Panc1 (cell line): Measurements from ENCODE around the gene NT5M. TPM values are rescaled to one million over a fixed set of nuclear protein-coding genes. Genes with fewer than 3 reads are reported as not detected.

ENCODE experiments used
- ATAC-seq: fragments of 200-7000 bp; cut with Tn5 transposase; 2 replicates; pipeline ENCODE4 v1.9.1; 2020; ENCODE audit warnings: mild to moderate bottlenecking, moderate library complexity
- BruUV-seq: library from RNA; stranded (reverse); fragments of 400-500 nt; replicated peaks from 2 replicates; lab custom pipeline; 2021; lab: Mats Ljungman, UMichigan
- CTCF ChIA-PET: fragments of 300-600 bp; sonication (Branson Sonifier 250); formaldehyde crosslinking; loops from one replicate; lab custom pipeline; 2022; ENCODE audit warnings: antibody characterized with exemption; lab: Charles Lee
- POLR2A ChIA-PET: fragments of 300-600 bp; sonication (Branson Sonifier 250); formaldehyde crosslinking; loops from one replicate; lab custom pipeline; 2022; ENCODE audit warnings: antibody characterized with exemption; lab: Charles Lee
- DNase-seq: peaks from one replicate; pipeline ENCODE4 v3.0.0-alpha.2; 2010; ENCODE audit warnings: low read depth, low spot score
- H3K27ac ChIP-seq: 2 replicates; pipeline ENCODE4 v1.5.1; 2011; ENCODE audit warnings: mild to moderate bottlenecking, low read length, inconsistent platforms
- H3K27me3 ChIP-seq: fragments of 200-500 bp; sonication (Bioruptor generic); 2 replicates; pipeline ENCODE4 v1.6.0; 2014; ENCODE audit warnings: low read length, inconsistent platforms; ENCODE audit not compliant: control insufficient read depth, insufficient read depth
- H3K36me3 ChIP-seq: fragments of 200-500 bp; sonication (Bioruptor generic); 2 replicates; pipeline ENCODE4 v1.5.1; 2014; ENCODE audit warnings: inconsistent platforms, mild to moderate bottlenecking, low read length, moderate library complexity; ENCODE audit not compliant: control insufficient read depth, insufficient read depth
- H3K4me1 ChIP-seq: 2 replicates; pipeline ENCODE4 v1.5.1; 2011; ENCODE audit warnings: inconsistent platforms, mild to moderate bottlenecking, low read length, moderate library complexity; ENCODE audit not compliant: control insufficient read depth, insufficient read depth
- H3K4me3 ChIP-seq, 2 experiments: 2 replicates each; pipeline ENCODE4 v1.5.1; 2011 to 2012; ENCODE audit warnings: low read depth in 2 of 2, low read length in 2 of 2, mild to moderate bottlenecking in 2 of 2, inconsistent platforms in 1 of 2, moderate library complexity in 1 of 2
- H3K9me3 ChIP-seq: fragments of 200-500 bp; sonication (Bioruptor generic); 2 replicates; pipeline ENCODE4 v1.5.1; 2014; ENCODE audit warnings: low read depth, mild to moderate bottlenecking, inconsistent platforms, low read length, moderate library complexity; ENCODE audit not compliant: control insufficient read depth, insufficient read depth
- CTCF ChIP-seq: fragments of 450-650 bp; IDR thresholded peaks from 2 replicates; pipeline ENCODE4 v1.5.1; 2017; ENCODE audit warnings: mild to moderate bottlenecking
- POLR2AphosphoS5 ChIP-seq: IDR thresholded peaks from 2 replicates; pipeline ENCODE4 v1.6.1; 2012; ENCODE audit warnings: mild to moderate bottlenecking, low read depth, low read length, moderate library complexity
- REST ChIP-seq, 2 experiments: IDR thresholded peaks; 2 replicates each; pipeline ENCODE4 v1.6.1; 2011 to 2012; ENCODE audit warnings: low read depth in 2 of 2, control low read depth in 1 of 2, low read length in 1 of 2, mild to moderate bottlenecking in 1 of 2, moderate library complexity in 1 of 2; ENCODE audit not compliant: insufficient read depth in 1 of 2
- SIN3A ChIP-seq: IDR thresholded peaks from 2 replicates; pipeline ENCODE4 v1.6.1; 2012; ENCODE audit warnings: low read depth, mild to moderate bottlenecking, low read length, moderate library complexity, borderline replicate concordance; ENCODE audit not compliant: insufficient read depth
- TCF7L2 ChIP-seq: IDR thresholded peaks from 2 replicates; pipeline ENCODE4 v1.6.1; 2011; ENCODE audit warnings: mild to moderate bottlenecking, low read depth, low read length, inconsistent platforms
- in situ Hi-C: cut with HindIII; loops from 2 replicates; pipeline ENCODE4 v1.10.0; 2016; ENCODE audit warnings: low sequenced_read_pairs, low pct_unique_long_range_greater_than_20kb
- intact Hi-C: fragments of 100-400 bp; cut with micrococcal nuclease; formaldehyde crosslinking; loops from one replicate; pipeline ENCODE4 v1.10.0; 2022; ENCODE audit not compliant: unreplicated experiment
- total RNA-seq: library from RNA; stranded (reverse); gene quantifications from one replicate; pipeline ENCODE4 v1.2.1, GENCODE V29; 2021; ENCODE audit not compliant: unreplicated experiment

The NT5M gene
- total RNA-seq, 1 experiment from 2014 or later, result 3.1 TPM

- no peak for DNase-seq
- ChIA-PET POLR2A (interaction anchor here (0.7 kb wide), 1 partner anchor 141 kb away, joined by 10 read pairs; no protein-coding TSS in a partner anchor), CTCF (interaction anchor here (0.7 kb wide), 1 partner anchor 112 kb away, joined by 4 read pairs; no protein-coding TSS in a partner anchor)
- no peaks in the 10 kb centered on the region for H3K9me3 ChIP-seq
- no TSS peak for BruUV-seq
- no peaks in the 10 kb centered on the region for H3K36me3 ChIP-seq
- no peaks in the 10 kb centered on the region for H3K4me1 ChIP-seq
- H3K27me3 ChIP-seq, result no peaks in the 10 kb centered on the region
- TF ChIP-seq REST (IDR thresholded peaks at IDR 0.05; ENCODE audit: insufficient read depth in 1 of 2, low read depth in 2 of 2, low read length in 1 of 2) (no peak), TCF7L2 (no peak), POLR2AphosphoS5 (no peak), CTCF (no peak), SIN3A (no peak)
- intact Hi-C loops, result no loop called here
- no peak for ATAC-seq
- H3K4me3 ChIP-seq, result no peak overlapping the region
- in situ Hi-C loops, result no loop called here
- no peak overlapping the region for H3K27ac ChIP-seq
These were observed 67.5 kb downstream of the NT5M start for GRCh38 chr17:17370711-17371110.

GRCh38 chr17:17372856-17373520, 69.8 kb downstream of the NT5M start:
- H3K9me3 ChIP-seq, result no peaks in the 10 kb centered on the region
- no peak for ATAC-seq
- ChIA-PET CTCF (no interaction called here), POLR2A (no interaction called here)
- H3K4me3 ChIP-seq, result no peak overlapping the region
- in situ Hi-C loops, result no loop called here
- H3K4me1 ChIP-seq, result no peaks in the 10 kb centered on the region
- no peaks in the 10 kb centered on the region for H3K36me3 ChIP-seq
- intact Hi-C loops, result no loop called here
- H3K27ac ChIP-seq, result no peak overlapping the region
- TF ChIP-seq POLR2AphosphoS5 (no peak), CTCF (no peak), REST (IDR thresholded peaks at IDR 0.05; ENCODE audit: insufficient read depth in 1 of 2, low read depth in 2 of 2, low read length in 1 of 2) (no peak), SIN3A (no peak), TCF7L2 (no peak)
- H3K27me3 ChIP-seq, result no peaks in the 10 kb centered on the region
- no peak for DNase-seq
- BruUV-seq, result no TSS peak
